ENCODE results near the gene GPAT2. TPM values are rescaled to one million over a fixed set of nuclear protein-coding genes. Genes with fewer than 3 reads are reported as not detected.
"Not testable (repeated sequence)": the region's sequence is repeated elsewhere in the genome, so short reads cannot be mapped to it uniquely, and the experiment has no call there.

GPAT2 gene
- total RNA-seq, 1 experiment from 2014 or later, result not detected

DNA sequence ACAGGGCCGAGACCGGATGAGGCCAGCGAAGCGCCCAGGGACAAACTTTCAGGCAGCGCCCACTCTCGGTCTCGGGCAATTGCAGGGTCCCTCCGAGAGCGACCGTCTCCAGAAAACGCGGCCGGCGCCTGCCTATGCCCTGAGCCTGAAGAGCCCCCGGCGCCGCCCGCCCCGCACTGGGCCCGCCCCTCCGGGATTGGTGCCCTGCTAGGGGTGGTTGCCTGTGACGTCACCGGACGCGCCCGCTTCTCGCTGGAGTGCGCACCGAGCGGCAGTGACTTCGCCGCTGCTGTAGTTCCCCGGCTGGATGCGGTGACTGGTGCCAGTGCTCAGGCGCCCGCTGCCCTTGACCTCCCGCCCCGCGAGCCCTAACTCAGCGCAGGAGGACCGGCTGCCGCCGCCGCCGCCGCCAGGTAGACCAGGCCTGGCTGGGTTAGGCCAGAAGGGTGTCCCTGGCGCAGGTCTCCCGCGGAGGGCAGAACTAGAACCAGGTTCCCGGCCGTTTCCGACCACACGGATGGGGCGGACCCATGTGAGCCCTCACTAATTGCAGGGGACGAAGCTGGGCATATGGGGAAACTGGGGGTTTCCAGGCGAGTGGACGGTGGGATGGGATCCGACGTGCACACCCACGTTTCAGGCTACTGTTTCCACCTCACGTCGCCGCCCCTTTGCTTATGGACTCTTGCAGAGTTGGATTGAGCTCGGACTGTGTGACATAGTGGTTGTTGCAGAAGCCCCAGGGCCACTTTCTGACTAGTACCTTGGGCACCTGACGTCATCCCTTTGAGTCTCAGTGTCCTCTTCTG is 24.2 kb downstream of the GPAT2 start:
- not testable (repeated sequence) for H3K9me3 ChIP-seq (ENCODE audit: low read length); H3K27me3 ChIP-seq (ENCODE audit: low read length); H3K9me2 ChIP-seq (replicated peaks; ENCODE audit: insufficient read depth, low read length); H4K20me1 ChIP-seq (ENCODE audit: insufficient read depth, low read depth, low read length); H3K4me1 ChIP-seq (ENCODE audit: low read length); H3K27ac ChIP-seq (ENCODE audit: low read length); H3K79me2 ChIP-seq (ENCODE audit: low read length); H3K36me3 ChIP-seq (ENCODE audit: insufficient read depth, low read length); H2AFZ ChIP-seq (ENCODE audit: low read length)
- Histone ChIP-seq H3K4me2 (ENCODE audit: low read depth, low read length, poor library complexity, severe bottlenecking) (peak overlapping the region; percentile 67), H3K9ac (ENCODE audit: low read length) (peak overlapping the region; percentile 64), H3K4me3 (ENCODE audit: low read length) (peak overlapping the region; percentile 63)
- DNase-seq, result peak; percentile 97

DNA sequence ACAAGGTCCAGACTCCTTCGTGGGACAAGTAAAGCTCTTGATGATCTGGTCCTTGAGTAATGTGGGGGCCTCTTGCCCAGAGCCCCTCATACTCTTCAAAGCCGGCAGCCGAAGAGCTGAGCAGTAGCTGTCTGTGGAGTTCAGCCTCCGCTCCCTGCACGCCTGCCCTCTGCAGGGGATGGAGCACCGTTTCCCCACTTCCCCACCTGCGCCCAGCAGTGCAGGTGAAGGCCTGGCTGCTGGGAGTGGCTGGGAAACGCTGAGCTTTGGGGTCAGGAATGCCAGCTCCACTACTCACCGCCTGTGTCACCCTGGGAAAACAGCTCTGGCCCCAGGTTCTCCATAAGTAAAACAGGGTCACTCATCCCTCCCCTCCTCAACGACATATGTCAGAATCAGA is 24.9 kb downstream of the GPAT2 start:
- not testable (repeated sequence) for H3K36me3 ChIP-seq (ENCODE audit: insufficient read depth, low read length); H3K79me2 ChIP-seq (ENCODE audit: low read length); H3K27me3 ChIP-seq (ENCODE audit: low read length); H3K27ac ChIP-seq (ENCODE audit: low read length); H3K9me2 ChIP-seq (replicated peaks; ENCODE audit: insufficient read depth, low read length); H4K20me1 ChIP-seq (ENCODE audit: insufficient read depth, low read depth, low read length); H3K9me3 ChIP-seq (ENCODE audit: low read length); H3K4me1 ChIP-seq (ENCODE audit: low read length)
- peak overlapping the region; percentile 67 for H3K4me2 ChIP-seq (ENCODE audit: low read depth, low read length, poor library complexity, severe bottlenecking)
- peak; percentile 48 for DNase-seq
- H3K9ac ChIP-seq (ENCODE audit: low read length), result peak overlapping the region; percentile 64
- 0 out of 2 replicates have a peak overlapping the region, but pooled peaks have one; percentile 36 for H2AFZ ChIP-seq (ENCODE audit: low read length)
- peak overlapping the region; percentile 63 for H3K4me3 ChIP-seq (ENCODE audit: low read length)

DNA sequence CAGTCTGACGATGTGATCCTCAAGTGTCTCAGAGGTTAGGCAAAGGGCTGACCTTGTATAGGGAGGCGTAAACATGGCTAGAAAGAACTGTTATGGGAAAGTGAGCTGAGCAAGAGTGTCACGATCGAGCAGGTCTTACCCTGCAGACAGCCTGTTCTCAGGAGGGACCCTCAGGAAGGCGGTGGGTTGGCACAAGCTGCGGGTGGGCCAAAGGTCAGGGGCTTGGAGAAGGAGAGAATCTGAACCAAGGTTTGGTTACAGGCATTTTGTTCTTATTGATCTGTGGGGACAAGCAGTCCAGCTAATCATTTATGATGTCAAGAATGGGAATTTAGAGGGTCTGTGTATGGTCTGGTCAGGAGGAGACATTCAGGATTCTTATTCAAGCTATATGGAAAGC is 26.7 kb downstream of the GPAT2 start:
- H3K9me3 ChIP-seq (ENCODE audit: low read length); H3K4me1 ChIP-seq (ENCODE audit: low read length); H3K79me2 ChIP-seq (ENCODE audit: low read length); H3K9me2 ChIP-seq (replicated peaks; ENCODE audit: insufficient read depth, low read length); H2AFZ ChIP-seq (ENCODE audit: low read length); H3K36me3 ChIP-seq (ENCODE audit: insufficient read depth, low read length); H3K4me3 ChIP-seq (ENCODE audit: low read length); H3K9ac ChIP-seq (ENCODE audit: low read length); DNase-seq; H3K4me2 ChIP-seq (ENCODE audit: low read depth, low read length, poor library complexity, severe bottlenecking); H3K27ac ChIP-seq (ENCODE audit: low read length); H4K20me1 ChIP-seq (ENCODE audit: insufficient read depth, low read depth, low read length); H3K27me3 ChIP-seq (ENCODE audit: low read length): not testable (repeated sequence)

DNA sequence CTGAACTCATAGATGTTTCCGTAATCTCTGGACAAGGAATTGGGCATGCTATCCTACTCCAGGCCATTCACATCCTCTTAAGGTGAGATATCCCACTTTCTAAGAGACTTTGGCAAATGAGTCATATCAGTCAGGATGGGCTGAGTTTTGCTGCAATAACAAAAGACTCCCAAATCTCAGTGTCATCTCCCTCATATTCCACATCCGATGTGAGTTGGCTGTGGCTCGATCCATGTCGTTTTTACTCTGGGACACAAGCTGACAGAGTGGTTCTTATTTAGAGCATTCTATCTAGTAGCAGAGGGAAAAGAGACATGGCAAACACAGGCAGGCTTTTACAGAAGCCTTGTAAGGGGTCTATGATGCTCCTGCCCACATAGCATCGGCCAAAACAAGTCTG is 28.5 kb downstream of the GPAT2 start:
- H4K20me1 ChIP-seq (ENCODE audit: insufficient read depth, low read depth, low read length); H3K36me3 ChIP-seq (ENCODE audit: insufficient read depth, low read length); H3K4me3 ChIP-seq (ENCODE audit: low read length); H3K9me2 ChIP-seq (replicated peaks; ENCODE audit: insufficient read depth, low read length); H3K9ac ChIP-seq (ENCODE audit: low read length); H2AFZ ChIP-seq (ENCODE audit: low read length); DNase-seq; H3K27me3 ChIP-seq (ENCODE audit: low read length); H3K9me3 ChIP-seq (ENCODE audit: low read length); H3K79me2 ChIP-seq (ENCODE audit: low read length); H3K4me2 ChIP-seq (ENCODE audit: low read depth, low read length, poor library complexity, severe bottlenecking); H3K4me1 ChIP-seq (ENCODE audit: low read length); H3K27ac ChIP-seq (ENCODE audit: low read length): not testable (repeated sequence)

DNA sequence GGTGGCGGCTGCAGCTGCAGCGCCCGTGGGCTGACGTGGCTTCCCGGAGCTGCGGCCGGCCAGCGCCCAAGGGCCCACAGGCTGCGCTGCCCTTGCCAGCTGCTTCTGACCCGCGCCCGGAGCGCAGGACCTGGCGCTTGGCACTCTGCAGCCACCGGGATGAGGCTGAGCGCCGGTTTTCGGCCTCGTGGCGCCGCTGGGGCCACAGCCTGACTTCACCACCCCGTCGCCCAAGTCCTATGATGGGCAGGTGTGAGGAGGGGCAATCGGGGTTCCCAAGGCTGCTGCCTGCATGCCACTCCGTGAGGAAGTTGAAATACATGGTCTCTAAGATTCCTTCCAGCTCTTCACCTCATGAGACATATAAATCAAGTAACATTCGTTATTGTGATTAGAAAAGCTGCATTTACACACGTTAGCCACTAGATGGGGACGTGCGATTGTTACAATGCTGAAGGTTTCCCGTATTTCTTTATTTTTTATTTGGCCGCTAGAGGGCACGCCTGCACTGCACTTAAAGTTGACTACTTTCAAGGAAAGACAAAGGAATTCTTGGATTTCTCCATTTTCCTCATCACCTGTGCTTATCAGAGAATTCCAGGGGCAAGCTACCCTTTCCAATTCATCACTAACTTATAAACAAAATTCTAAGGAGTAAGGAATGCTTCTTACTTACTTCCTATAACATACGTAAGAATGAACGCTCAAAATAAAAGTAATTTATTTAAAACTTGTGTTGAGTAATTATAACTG is 42.0 kb downstream of the GPAT2 start:
- H3K9me3 ChIP-seq (ENCODE audit: low read length); H3K9me2 ChIP-seq (replicated peaks; ENCODE audit: insufficient read depth, low read length); H3K27me3 ChIP-seq (ENCODE audit: low read length); H3K4me1 ChIP-seq (ENCODE audit: low read length); H3K36me3 ChIP-seq (ENCODE audit: insufficient read depth, low read length); H4K20me1 ChIP-seq (ENCODE audit: insufficient read depth, low read depth, low read length): not testable (repeated sequence)
- peak overlapping the region; percentile 93 for H3K4me2 ChIP-seq (ENCODE audit: low read depth, low read length, poor library complexity, severe bottlenecking)
- H2AFZ ChIP-seq (ENCODE audit: low read length), result peak overlapping the region; percentile 99; the same call in 1 of the 2 replicates
- peak overlapping the region; percentile 90 for H3K9ac ChIP-seq (ENCODE audit: low read length)
- H3K79me2 ChIP-seq (ENCODE audit: low read length), result peaks cover 13% of the 10 kb centered on the region
- peak overlapping the region; percentile 80 for H3K4me3 ChIP-seq (ENCODE audit: low read length)
- DNase-seq, result peak; percentile 77
- H3K27ac ChIP-seq (ENCODE audit: low read length), result peak overlapping the region; percentile 67; the same call in 1 of the 2 replicates

DNA sequence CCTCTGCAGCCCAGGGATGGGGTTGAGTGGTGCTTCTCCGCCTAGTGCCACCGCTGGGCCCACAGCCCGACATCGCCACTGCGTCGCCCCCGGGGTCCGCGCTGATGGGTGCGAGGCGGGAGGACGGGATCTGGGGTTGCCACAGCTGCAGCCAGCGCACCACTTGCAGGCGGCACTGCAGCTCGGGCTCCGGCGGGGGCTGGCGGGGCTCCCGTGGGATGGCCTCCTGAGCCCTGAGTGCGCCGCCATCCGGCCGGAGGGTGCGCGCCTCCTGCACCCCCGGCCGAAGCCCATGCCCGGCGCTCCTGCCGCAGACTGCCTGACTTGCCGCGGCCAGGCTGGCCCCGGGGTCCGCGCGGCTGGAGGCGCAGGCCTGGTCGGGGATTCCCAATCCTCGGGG is 42.6 kb downstream of the GPAT2 start:
- Histone ChIP-seq H3K9ac (ENCODE audit: low read length) (peak overlapping the region; percentile 90), H2AFZ (ENCODE audit: low read length) (peak overlapping the region; percentile 99; the same call in 1 of the 2 replicates), H3K79me2 (ENCODE audit: low read length) (peaks cover 13% of the 10 kb centered on the region), H3K4me3 (ENCODE audit: low read length) (peak overlapping the region; percentile 80), H3K4me2 (ENCODE audit: low read depth, low read length, poor library complexity, severe bottlenecking) (peak overlapping the region; percentile 93)
- not testable (repeated sequence) for H3K4me1 ChIP-seq (ENCODE audit: low read length); DNase-seq; H3K9me2 ChIP-seq (replicated peaks; ENCODE audit: insufficient read depth, low read length); H3K27me3 ChIP-seq (ENCODE audit: low read length); H4K20me1 ChIP-seq (ENCODE audit: insufficient read depth, low read depth, low read length); H3K27ac ChIP-seq (ENCODE audit: low read length); H3K36me3 ChIP-seq (ENCODE audit: insufficient read depth, low read length); H3K9me3 ChIP-seq (ENCODE audit: low read length)

DNA sequence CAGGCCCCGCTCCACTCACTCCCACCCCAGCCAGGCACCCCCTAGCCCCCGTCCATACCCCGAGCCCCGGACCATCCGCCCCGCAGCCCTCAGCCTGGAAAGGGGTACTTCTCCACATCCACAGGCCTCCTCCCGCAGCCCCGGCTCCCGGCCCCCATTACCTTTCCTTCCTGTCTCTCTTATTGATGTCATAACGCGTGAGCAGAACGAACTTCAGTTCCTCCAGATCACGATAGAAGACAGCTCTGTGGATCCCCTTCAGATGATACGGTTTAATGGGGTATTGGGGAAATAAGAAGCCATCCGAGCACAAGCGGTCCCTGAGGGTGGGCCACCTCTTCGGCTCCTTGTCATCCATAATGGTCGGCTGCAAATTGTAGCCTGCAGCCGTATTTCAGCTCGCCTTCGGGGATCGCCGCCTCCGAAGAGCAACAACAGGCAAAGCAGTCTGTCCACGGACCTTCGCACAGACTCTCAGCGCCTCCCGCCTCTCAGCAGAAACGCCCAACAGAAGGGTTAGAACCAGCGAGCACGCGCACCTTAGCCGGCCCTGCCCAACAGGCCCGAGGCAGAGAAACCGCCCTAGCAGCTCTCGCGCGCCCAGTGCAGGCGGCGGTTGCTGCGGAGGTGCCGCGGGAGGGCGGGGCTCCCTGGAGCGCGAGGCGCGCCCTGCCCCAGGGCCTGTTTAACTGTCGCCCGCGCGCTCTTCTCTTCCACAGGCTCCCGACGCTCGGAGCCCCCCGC is 43.2 kb downstream of the GPAT2 start, which contains the start of gene ANKRD36C:
ANKRD36C (minus strand) TSS at position 474 of the 744 bp plus-strand sequence; CDS start at position 358, 116 bp downstream.
- H3K4me2 ChIP-seq (ENCODE audit: low read depth, low read length, poor library complexity, severe bottlenecking), result peak within 1 kb of the TSS; percentile 93
- H3K27ac ChIP-seq (ENCODE audit: low read length), result peak within 1 kb of the TSS; percentile 76
- not testable (repeated sequence) for H3K4me1 ChIP-seq (ENCODE audit: low read length); H3K9me3 ChIP-seq (ENCODE audit: low read length); H3K27me3 ChIP-seq (ENCODE audit: low read length); H3K9me2 ChIP-seq (replicated peaks; ENCODE audit: insufficient read depth, low read length); H4K20me1 ChIP-seq (ENCODE audit: insufficient read depth, low read depth, low read length); H3K36me3 ChIP-seq (ENCODE audit: insufficient read depth, low read length)
- DNase-seq, result peak; percentile 69
- peak within 1 kb of the TSS; percentile 99; the same call in 1 of the 2 replicates for H2AFZ ChIP-seq (ENCODE audit: low read length)
- peak within 1 kb of the TSS; percentile 80 for H3K4me3 ChIP-seq (ENCODE audit: low read length)
- peaks cover 13% of the 10 kb centered on the region for H3K79me2 ChIP-seq (ENCODE audit: low read length)
- H3K9ac ChIP-seq (ENCODE audit: low read length), result peak within 1 kb of the TSS; percentile 90

DNA sequence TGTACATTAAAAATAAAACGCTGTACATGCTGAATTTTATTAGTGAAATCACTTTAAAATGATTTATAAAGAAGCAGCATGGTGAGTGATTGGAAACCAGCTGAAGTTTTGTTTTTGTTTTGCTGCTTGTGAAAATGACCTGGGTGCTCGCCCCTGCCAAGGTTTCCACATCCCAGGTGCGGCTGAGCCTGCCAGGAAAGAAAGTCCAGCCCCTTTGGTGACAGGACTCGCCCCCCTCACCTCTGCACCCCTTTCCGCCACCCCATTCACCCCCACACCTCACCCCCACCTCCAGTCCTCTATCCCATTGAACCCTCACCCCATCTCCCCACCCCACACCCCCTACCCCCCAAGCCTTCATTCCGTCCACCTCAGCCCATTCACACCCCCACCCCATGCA is 43.8 kb downstream of the GPAT2 start:
- not testable (repeated sequence) for H3K27me3 ChIP-seq (ENCODE audit: low read length); H2AFZ ChIP-seq (ENCODE audit: low read length); H3K36me3 ChIP-seq (ENCODE audit: insufficient read depth, low read length); H4K20me1 ChIP-seq (ENCODE audit: insufficient read depth, low read depth, low read length); H3K9me2 ChIP-seq (replicated peaks; ENCODE audit: insufficient read depth, low read length); H3K4me1 ChIP-seq (ENCODE audit: low read length); H3K27ac ChIP-seq (ENCODE audit: low read length); H3K9me3 ChIP-seq (ENCODE audit: low read length)
- Histone ChIP-seq H3K79me2 (ENCODE audit: low read length) (peaks cover 13% of the 10 kb centered on the region), H3K4me3 (ENCODE audit: low read length) (peak overlapping the region; percentile 59), H3K9ac (ENCODE audit: low read length) (peak overlapping the region; percentile 55), H3K4me2 (ENCODE audit: low read depth, low read length, poor library complexity, severe bottlenecking) (peak overlapping the region; percentile 45)
- peak; percentile 44 for DNase-seq

All from Karpas-422 (cell line).